K562 (cell line): ENCODE data around the gene MED13L. TPM values are rescaled to one million over a fixed set of nuclear protein-coding genes. Genes with fewer than 3 reads are reported as not detected.
A peak's percentile ranks its signal among the peaks of the same experiment; 100 is the strongest.

Source experiments
- CHD2 ChIP-seq: IDR thresholded peaks from 2 replicates; pipeline ENCODE4 v1.6.1; 2011; ENCODE audit warnings: low read depth, low read length
- DPF2 ChIP-seq: fragments of 450-650 bp; IDR thresholded peaks from 2 replicates; pipeline ENCODE4 v1.6.1; 2016
- FOSL1 ChIP-seq: fragments of 200-800 bp; sonication (Bioruptor generic); conservative IDR thresholded peaks from 2 replicates; pipeline ENCODE4 v1.6.1; 2016; ENCODE audit warnings: missing genetic modification characterization, missing compliant biosample characterization
- FOXK2 ChIP-seq, 2 experiments: fragments of 450-650 bp; IDR thresholded peaks in 1 of 2; conservative IDR thresholded peaks in 1 of 2; 2 replicates each; pipeline ENCODE4 v1.6.1; 2016; ENCODE audit warnings: low read depth in 2 of 2, mild to moderate bottlenecking in 1 of 2
- HMG20B ChIP-seq: fragments of 250-450 bp; sonication (Bioruptor Pico); IDR thresholded peaks from 2 replicates; pipeline ENCODE4 v1.5.0; 2021; ENCODE audit warnings: mild to moderate bottlenecking
- IRF9 ChIP-seq: fragments of 450-650 bp; IDR thresholded peaks from 2 replicates; pipeline ENCODE4 v1.6.1; 2016; ENCODE audit warnings: missing biosample characterization, missing genetic modification characterization
- MCM5 ChIP-seq: fragments of 450-650 bp; IDR thresholded peaks from 2 replicates; pipeline ENCODE4 v1.6.1; 2016; ENCODE audit warnings: low read depth
- PBX2 ChIP-seq, 2 experiments: IDR thresholded peaks in 1 of 2; conservative IDR thresholded peaks in 1 of 2; 2 replicates each; pipeline ENCODE4 v1.6.1; 2016; ENCODE audit warnings: low read depth in 2 of 2, mild to moderate bottlenecking in 1 of 2, missing compliant biosample characterization in 1 of 2, missing genetic modification characterization in 1 of 2, moderate library complexity in 1 of 2
- PHF8 ChIP-seq: fragments of 200-600 bp; sonication (generic); IDR thresholded peaks from 2 replicates; pipeline ENCODE4 v1.6.1; 2012; ENCODE audit warnings: mixed run types, mild to moderate bottlenecking, inconsistent platforms, low read length, moderate library complexity, borderline replicate concordance
- PHTF2 ChIP-seq: fragments of 250-450 bp; sonication (Bioruptor Pico); IDR thresholded peaks from 2 replicates; pipeline ENCODE4 v1.5.0; 2021; ENCODE audit warnings: mild to moderate bottlenecking
- U2AF2 ChIP-seq: fragments of 200-400 bp; formaldehyde crosslinking; optimal IDR thresholded peaks from 2 replicates; pipeline ENCODE3; 2017; ENCODE audit warnings: low read depth, mild to moderate bottlenecking, low read length
- USF2 ChIP-seq: sonication (generic); formaldehyde crosslinking; IDR thresholded peaks from 2 replicates; pipeline ENCODE4 v1.5.0; 2020; ENCODE audit warnings: missing genetic modification reagents
- ZBTB17 ChIP-seq: fragments of 450-650 bp; formaldehyde crosslinking; IDR thresholded peaks from 2 replicates; pipeline ENCODE4 v1.4.0; 2020; ENCODE audit warnings: mild to moderate bottlenecking
- ZC3H8 ChIP-seq: fragments of 450-650 bp; IDR thresholded peaks from 2 replicates; pipeline ENCODE4 v1.6.1; 2017
- ZNF395 ChIP-seq: fragments of 200-800 bp; sonication (Bioruptor generic); IDR thresholded peaks from 2 replicates; pipeline ENCODE4 v1.6.1; 2017; ENCODE audit warnings: missing genetic modification characterization, missing compliant biosample characterization
- ZNF511 ChIP-seq: sonication (generic); formaldehyde crosslinking; IDR thresholded peaks from 2 replicates; pipeline ENCODE4 v1.8.0; 2022; ENCODE audit warnings: mild to moderate bottlenecking, missing genetic modification reagents
- ZNF639 ChIP-seq, 2 experiments: fragments of 200-800 bp in 1 of 2; sonication (Bioruptor generic) in 1 of 2; sonication (generic) in 1 of 2; formaldehyde crosslinking in 1 of 2; IDR thresholded peaks in 1 of 2; conservative IDR thresholded peaks in 1 of 2; 2 replicates each; pipeline versions ENCODE4 v1.5.0 to v1.6.1; 2016 to 2020; ENCODE audit warnings: missing compliant biosample characterization in 1 of 2, missing genetic modification characterization in 1 of 2, missing genetic modification reagents in 1 of 2
- ZNF75A ChIP-seq: fragments of 450-650 bp; formaldehyde crosslinking; IDR thresholded peaks from 2 replicates; pipeline ENCODE4 v1.4.0; 2020; ENCODE audit warnings: mild to moderate bottlenecking
- polyA plus RNA-seq, 8 experiments: library from polyadenylated mRNA; depleted of rRNA in 4 of 8; stranded (reverse) in 5 of 8; unstranded in 3 of 8; fragments of >200 nt; fragmentation: Nextera tagmentation in 2 of 8; fragmentation: Illumina TruSeq in 1 of 8; extraction: Ambion mirVana in 2 of 8; extraction: Trizol in 1 of 8; gene quantifications; 2 replicates each; pipeline versions ENCODE4 v1.2.1 to v1.2.3, GENCODE V29; 2011 to 2014; ENCODE audit warnings: inconsistent platforms in 1 of 8, missing spikeins in 1 of 8
- total RNA-seq, 7 experiments: library from RNA; depleted of rRNA in 6 of 7; stranded (reverse); fragments of >200 nt in 6 of 7; fragmentation: Illumina TruSeq in 2 of 7; extraction: Trizol in 2 of 7; gene quantifications; 2 replicates each; pipeline versions ENCODE4 v1.2.1 to v1.2.3, GENCODE V29; 2011 to 2021; ENCODE audit warnings: low replicate concordance in 1 of 7

The MED13L gene
- total and polyA plus RNA-seq, 9 of the 15 experiments (the other 6 are each of a cell fraction or from before 2014, with no cell fraction given): 13.4 to 90.3 (median 36.9) TPM

GRCh38 chr12:116123451-116124258 is 153.8 kb downstream of the MED13L start (continued):
- TF ChIP-seq PHF8 (no peak), ZNF639 (CRISPR knock-in tag; conservative IDR thresholded peaks at IDR 0.05 in 1 of 2, IDR thresholded peaks at IDR 0.05 in 1 of 2) (no peak), ZC3H8 (no peak), PHTF2 (CRISPR knock-in tag) (no peak), PBX2 (CRISPR knock-in tag; IDR thresholded peaks at IDR 0.05; ENCODE audit: low read depth) (no peak), PBX2 (tag; conservative IDR thresholded peaks at IDR 0.05; ENCODE audit: low read depth) (0 out of 2 replicates have a peak, but pooled peaks have one; percentile 32), MCM5 (no peak), U2AF2 (no peak), ZNF511 (CRISPR knock-in tag) (no peak), IRF9 (no peak), ZNF75A (CRISPR knock-in tag) (no peak), ZNF395 (CRISPR knock-in tag) (no peak), FOXK2 (conservative IDR thresholded peaks at IDR 0.05 in 1 of 2, IDR thresholded peaks at IDR 0.05 in 1 of 2; ENCODE audit: low read depth in 2 of 2) (no peak; a peak in 2 of 4 replicates), CHD2 (no peak), ZBTB17 (no peak), DPF2 (peak; percentile 53; the same call in 1 of the 2 replicates), FOSL1 (tag) (0 out of 2 replicates have a peak, but pooled peaks have one; percentile 37), USF2 (no peak), HMG20B (CRISPR knock-in tag) (no peak)
